GM23338 (cell line): Measurements from ENCODE around the gene DOCK1. TPM values are rescaled to one million over a fixed set of nuclear protein-coding genes. Genes with fewer than 3 reads are reported as not detected.

ENCODE experiments used
- ATAC-seq: fragments of 200-7000 bp; cut with Tn5 transposase; 3 replicates; pipeline ENCODE4 v1.9.1; 2020
- DNase-seq: peaks from one replicate; pipeline ENCODE4 v3.0.0-alpha.2; 2015; ENCODE audit warnings: low spot score
- H2AFZ ChIP-seq: fragments of 200-600 bp; sonication (generic); 2 replicates; pipeline ENCODE4 v1.8.0; 2016; ENCODE audit warnings: antibody characterized with exemption, mild to moderate bottlenecking, moderate library complexity
- H3F3A ChIP-seq: fragments of 200-600 bp; sonication (generic); replicated peaks from 2 replicates; pipeline ENCODE4 v1.8.0; 2017; ENCODE audit warnings: antibody characterized with exemption, mixed run types, low read depth
- H3K27ac ChIP-seq: fragments of 200-600 bp; sonication (generic); 2 replicates; pipeline ENCODE4 v1.6.1; 2016; ENCODE audit warnings: low read depth
- H3K27me3 ChIP-seq: fragments of 200-600 bp; sonication (generic); 2 replicates; pipeline ENCODE4 v1.8.0; 2016; ENCODE audit warnings: mild to moderate bottlenecking, mixed run types, moderate library complexity; ENCODE audit not compliant: insufficient read depth
- H3K36me3 ChIP-seq: fragments of 200-600 bp; sonication (generic); 2 replicates; pipeline ENCODE4 v1.8.0; 2016; ENCODE audit warnings: mild to moderate bottlenecking; ENCODE audit not compliant: insufficient read depth
- H3K4me1 ChIP-seq: fragments of 200-600 bp; sonication (generic); 2 replicates; pipeline ENCODE4 v1.8.0; 2016; ENCODE audit warnings: mild to moderate bottlenecking, moderate library complexity; ENCODE audit not compliant: insufficient read depth
- H3K4me2 ChIP-seq: fragments of 200-600 bp; sonication (generic); 2 replicates; pipeline ENCODE4 v1.7.1; 2017; ENCODE audit warnings: mixed run types
- H3K4me3 ChIP-seq: fragments of 200-600 bp; sonication (generic); 2 replicates; pipeline ENCODE4 v1.6.1; 2016; ENCODE audit warnings: mixed run types
- H3K79me2 ChIP-seq: fragments of 200-600 bp; sonication (generic); replicated peaks from 2 replicates; pipeline ENCODE4 v1.8.0; 2017; ENCODE audit warnings: mild to moderate bottlenecking; ENCODE audit not compliant: insufficient read depth
- H3K9me2 ChIP-seq: fragments of 200-600 bp; sonication (generic); 2 replicates; pipeline ENCODE4 v1.8.0; 2017; ENCODE audit not compliant: insufficient read depth
- H4K20me1 ChIP-seq: fragments of 200-600 bp; sonication (generic); replicated peaks from 2 replicates; pipeline ENCODE4 v1.8.0; 2017; ENCODE audit warnings: mild to moderate bottlenecking; ENCODE audit not compliant: insufficient read depth
- H3K27ac Mint-ChIP-seq: 2 replicates; pipeline ENCODE4 v1.8.0; 2020; ENCODE audit warnings: inconsistent platforms, mild to moderate bottlenecking, moderate library complexity, mixed read lengths
- H3K27me3 Mint-ChIP-seq: 3 replicates; pipeline ENCODE4 v1.8.0; 2022; ENCODE audit warnings: low read depth, mild to moderate bottlenecking, moderate library complexity, mixed read lengths, inconsistent platforms; ENCODE audit not compliant: insufficient read depth, poor library complexity
- H3K36me3 Mint-ChIP-seq: 3 replicates; pipeline ENCODE4 v1.8.0; 2021; ENCODE audit warnings: low read depth, mild to moderate bottlenecking, inconsistent platforms, moderate library complexity, mixed read lengths
- H3K4me1 Mint-ChIP-seq: 3 replicates; pipeline ENCODE4 v1.8.0; 2020; ENCODE audit warnings: mild to moderate bottlenecking, inconsistent platforms, mixed read lengths
- H3K4me3 Mint-ChIP-seq: 3 replicates; pipeline ENCODE4 v1.8.0; 2021; ENCODE audit warnings: moderate library complexity, mild to moderate bottlenecking, inconsistent platforms, mixed read lengths
- H3K9me3 Mint-ChIP-seq: 3 replicates; pipeline ENCODE4 v1.8.0; 2020; ENCODE audit warnings: moderate library complexity, mild to moderate bottlenecking, inconsistent platforms, mixed read lengths
- CREB1 ChIP-seq: fragments of 250-450 bp; sonication (Bioruptor Pico); IDR thresholded peaks from 2 replicates; pipeline ENCODE4 v1.5.0; 2020; ENCODE audit warnings: low read depth, mild to moderate bottlenecking, moderate library complexity
- EZH2 ChIP-seq: fragments of 200-600 bp; sonication (generic); IDR thresholded peaks from one replicate; pipeline ENCODE4 v1.8.0; 2017; ENCODE audit warnings: antibody characterized with exemption, mild to moderate bottlenecking, low read depth; ENCODE audit not compliant: unreplicated experiment
- EZH2phosphoT487 ChIP-seq: fragments of 200-600 bp; sonication (generic); IDR thresholded peaks from one replicate; pipeline ENCODE4 v1.8.1; 2018; ENCODE audit warnings: antibody characterized with exemption; ENCODE audit not compliant: unreplicated experiment
- JUNB ChIP-seq: IDR thresholded peaks from one replicate; pipeline ENCODE4 v1.6.1; 2016; ENCODE audit warnings: antibody characterized with exemption; ENCODE audit not compliant: unreplicated experiment
- NANOG ChIP-seq: IDR thresholded peaks from 2 replicates; pipeline ENCODE4 v1.6.1; 2016; ENCODE audit warnings: antibody characterized with exemption, borderline replicate concordance
- POLR2AphosphoS5 ChIP-seq: IDR thresholded peaks from 2 replicates; pipeline ENCODE4 v1.6.1; 2016; ENCODE audit warnings: antibody characterized with exemption, low read depth
- STAT1 ChIP-seq: IDR thresholded peaks from one replicate; pipeline ENCODE4 v1.6.1; 2016; ENCODE audit warnings: antibody characterized with exemption; ENCODE audit not compliant: unreplicated experiment
- ZNF114 ChIP-seq: fragments of 250-450 bp; sonication (Bioruptor Pico); IDR thresholded peaks from 2 replicates; pipeline ENCODE4 v1.5.0; 2020; ENCODE audit warnings: mild to moderate bottlenecking, moderate library complexity
- ZNF331 ChIP-seq: fragments of 250-450 bp; sonication (Bioruptor Pico); IDR thresholded peaks from 2 replicates; pipeline ENCODE4 v1.5.0; 2020; ENCODE audit warnings: low read depth, mild to moderate bottlenecking, moderate library complexity
- polyA plus RNA-seq: library from polyadenylated mRNA; unstranded; fragments of >200 nt; fragmentation: Nextera tagmentation; extraction: Ambion mirVana; gene quantifications from 2 replicates; pipeline ENCODE4 v1.2.1, GENCODE V29; 2016
- total RNA-seq: library from RNA; depleted of rRNA; stranded (reverse); fragments of >200 nt; shearing (Covaris generic); gene quantifications from 2 replicates; pipeline ENCODE4 v1.2.3, GENCODE V29; 2014
- TF ChIP-seq, protein P1 (sequence below): IDR thresholded peaks from one replicate; pipeline ENCODE4 v1.6.1; 2018; ENCODE audit warnings: antibody characterized with exemption; ENCODE audit not compliant: unreplicated experiment
- TF ChIP-seq, protein P2 (sequence below): IDR thresholded peaks from 2 replicates; pipeline ENCODE4 v1.6.1; 2016; ENCODE audit warnings: antibody characterized with exemption
- TF ChIP-seq, protein P3 (sequence below), 2 experiments: fragments of 200-600 bp in 1 of 2; sonication (generic) in 1 of 2; conservative IDR thresholded peaks; 2 replicates each; pipeline versions ENCODE4 v1.5.1 to v1.6.1; 2016 to 2017; ENCODE audit warnings: antibody characterized with exemption in 2 of 2, low read depth in 2 of 2, mild to moderate bottlenecking in 2 of 2, moderate library complexity in 1 of 2
- TF ChIP-seq, protein P4 (sequence below): fragments of 250-450 bp; sonication (Bioruptor Pico); IDR thresholded peaks from 2 replicates; pipeline ENCODE4 v1.5.0; 2020; ENCODE audit warnings: mild to moderate bottlenecking, moderate library complexity

Gene DOCK1
- total and polyA plus RNA-seq, 2 experiments from 2014 or later = 13.2 to 55.3 TPM

DNA sequence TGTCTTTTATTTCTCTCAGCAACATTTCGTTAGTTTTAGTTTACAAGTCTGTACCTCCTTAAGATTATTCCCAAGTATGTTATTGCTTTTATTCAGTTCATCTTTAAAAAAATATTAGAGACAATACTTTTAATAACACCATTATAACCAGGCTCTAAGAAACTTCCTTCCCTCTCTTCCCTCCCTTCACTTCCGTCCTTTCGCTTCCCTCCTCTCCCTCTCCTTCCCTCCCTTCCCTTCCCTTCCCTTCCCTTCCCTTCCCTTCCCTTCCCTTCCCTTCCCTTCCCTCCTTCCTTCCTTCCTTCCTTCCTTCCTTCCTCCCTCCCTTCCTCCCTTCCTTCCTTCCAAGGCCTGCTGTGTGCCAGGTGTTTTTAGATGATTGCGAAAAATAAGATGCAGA, 58.1 kb downstream of the DOCK1 start:
- H4K20me1 ChIP-seq = no peaks in the 10 kb centered on the region; the same call in 1 of the 2 replicates
- Mint-ChIP-seq H3K36me3 (peaks cover 4% of the 10 kb centered on the region; the same call in 1 of the 3 replicates), H3K4me1 (peaks cover 27% of the 10 kb centered on the region), H3K4me3 (no peak overlapping the region), H3K9me3 (no peaks in the 10 kb centered on the region), H3K27me3 (peaks cover 3% of the 10 kb centered on the region), H3K27ac (no peak overlapping the region)
- no peak for ATAC-seq
- 0 out of 2 replicates have a peak, but pooled peaks cover 7% of the 10 kb centered on the region for H3K9me2 ChIP-seq
- H3K4me1 ChIP-seq = peaks cover 5% of the 10 kb centered on the region
- no peak overlapping the region for H3K4me3 ChIP-seq
- no peak overlapping the region for H3K27ac ChIP-seq
- no peaks in the 10 kb centered on the region for H3F3A ChIP-seq
- H2AFZ ChIP-seq = no peak overlapping the region
- no peaks in the 10 kb centered on the region for H3K27me3 ChIP-seq
- no peak for DNase-seq
- H3K4me2 ChIP-seq = no peak overlapping the region
- H3K79me2 ChIP-seq = peaks cover 90% of the 10 kb centered on the region
- TF ChIP-seq, protein P1, sequence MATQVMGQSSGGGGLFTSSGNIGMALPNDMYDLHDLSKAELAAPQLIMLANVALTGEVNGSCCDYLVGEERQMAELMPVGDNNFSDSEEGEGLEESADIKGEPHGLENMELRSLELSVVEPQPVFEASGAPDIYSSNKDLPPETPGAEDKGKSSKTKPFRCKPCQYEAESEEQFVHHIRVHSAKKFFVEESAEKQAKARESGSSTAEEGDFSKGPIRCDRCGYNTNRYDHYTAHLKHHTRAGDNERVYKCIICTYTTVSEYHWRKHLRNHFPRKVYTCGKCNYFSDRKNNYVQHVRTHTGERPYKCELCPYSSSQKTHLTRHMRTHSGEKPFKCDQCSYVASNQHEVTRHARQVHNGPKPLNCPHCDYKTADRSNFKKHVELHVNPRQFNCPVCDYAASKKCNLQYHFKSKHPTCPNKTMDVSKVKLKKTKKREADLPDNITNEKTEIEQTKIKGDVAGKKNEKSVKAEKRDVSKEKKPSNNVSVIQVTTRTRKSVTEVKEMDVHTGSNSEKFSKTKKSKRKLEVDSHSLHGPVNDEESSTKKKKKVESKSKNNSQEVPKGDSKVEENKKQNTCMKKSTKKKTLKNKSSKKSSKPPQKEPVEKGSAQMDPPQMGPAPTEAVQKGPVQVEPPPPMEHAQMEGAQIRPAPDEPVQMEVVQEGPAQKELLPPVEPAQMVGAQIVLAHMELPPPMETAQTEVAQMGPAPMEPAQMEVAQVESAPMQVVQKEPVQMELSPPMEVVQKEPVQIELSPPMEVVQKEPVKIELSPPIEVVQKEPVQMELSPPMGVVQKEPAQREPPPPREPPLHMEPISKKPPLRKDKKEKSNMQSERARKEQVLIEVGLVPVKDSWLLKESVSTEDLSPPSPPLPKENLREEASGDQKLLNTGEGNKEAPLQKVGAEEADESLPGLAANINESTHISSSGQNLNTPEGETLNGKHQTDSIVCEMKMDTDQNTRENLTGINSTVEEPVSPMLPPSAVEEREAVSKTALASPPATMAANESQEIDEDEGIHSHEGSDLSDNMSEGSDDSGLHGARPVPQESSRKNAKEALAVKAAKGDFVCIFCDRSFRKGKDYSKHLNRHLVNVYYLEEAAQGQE = no peak
- TF ChIP-seq CREB1 (no peak), EZH2phosphoT487 (no peak), STAT1 (no peak), JUNB (no peak), POLR2AphosphoS5 (no peak), NANOG (no peak), ZNF114 (CRISPR knock-in tag) (no peak), EZH2 (no peak), ZNF331 (no peak)
- TF ChIP-seq, protein P2, sequence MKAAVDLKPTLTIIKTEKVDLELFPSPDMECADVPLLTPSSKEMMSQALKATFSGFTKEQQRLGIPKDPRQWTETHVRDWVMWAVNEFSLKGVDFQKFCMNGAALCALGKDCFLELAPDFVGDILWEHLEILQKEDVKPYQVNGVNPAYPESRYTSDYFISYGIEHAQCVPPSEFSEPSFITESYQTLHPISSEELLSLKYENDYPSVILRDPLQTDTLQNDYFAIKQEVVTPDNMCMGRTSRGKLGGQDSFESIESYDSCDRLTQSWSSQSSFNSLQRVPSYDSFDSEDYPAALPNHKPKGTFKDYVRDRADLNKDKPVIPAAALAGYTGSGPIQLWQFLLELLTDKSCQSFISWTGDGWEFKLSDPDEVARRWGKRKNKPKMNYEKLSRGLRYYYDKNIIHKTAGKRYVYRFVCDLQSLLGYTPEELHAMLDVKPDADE = no peak
- TF ChIP-seq, protein P3, sequence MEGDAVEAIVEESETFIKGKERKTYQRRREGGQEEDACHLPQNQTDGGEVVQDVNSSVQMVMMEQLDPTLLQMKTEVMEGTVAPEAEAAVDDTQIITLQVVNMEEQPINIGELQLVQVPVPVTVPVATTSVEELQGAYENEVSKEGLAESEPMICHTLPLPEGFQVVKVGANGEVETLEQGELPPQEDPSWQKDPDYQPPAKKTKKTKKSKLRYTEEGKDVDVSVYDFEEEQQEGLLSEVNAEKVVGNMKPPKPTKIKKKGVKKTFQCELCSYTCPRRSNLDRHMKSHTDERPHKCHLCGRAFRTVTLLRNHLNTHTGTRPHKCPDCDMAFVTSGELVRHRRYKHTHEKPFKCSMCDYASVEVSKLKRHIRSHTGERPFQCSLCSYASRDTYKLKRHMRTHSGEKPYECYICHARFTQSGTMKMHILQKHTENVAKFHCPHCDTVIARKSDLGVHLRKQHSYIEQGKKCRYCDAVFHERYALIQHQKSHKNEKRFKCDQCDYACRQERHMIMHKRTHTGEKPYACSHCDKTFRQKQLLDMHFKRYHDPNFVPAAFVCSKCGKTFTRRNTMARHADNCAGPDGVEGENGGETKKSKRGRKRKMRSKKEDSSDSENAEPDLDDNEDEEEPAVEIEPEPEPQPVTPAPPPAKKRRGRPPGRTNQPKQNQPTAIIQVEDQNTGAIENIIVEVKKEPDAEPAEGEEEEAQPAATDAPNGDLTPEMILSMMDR (conservative IDR thresholded peaks at IDR 0.05; ENCODE audit: low read depth in 2 of 2) = no peak
- TF ChIP-seq, protein P4, sequence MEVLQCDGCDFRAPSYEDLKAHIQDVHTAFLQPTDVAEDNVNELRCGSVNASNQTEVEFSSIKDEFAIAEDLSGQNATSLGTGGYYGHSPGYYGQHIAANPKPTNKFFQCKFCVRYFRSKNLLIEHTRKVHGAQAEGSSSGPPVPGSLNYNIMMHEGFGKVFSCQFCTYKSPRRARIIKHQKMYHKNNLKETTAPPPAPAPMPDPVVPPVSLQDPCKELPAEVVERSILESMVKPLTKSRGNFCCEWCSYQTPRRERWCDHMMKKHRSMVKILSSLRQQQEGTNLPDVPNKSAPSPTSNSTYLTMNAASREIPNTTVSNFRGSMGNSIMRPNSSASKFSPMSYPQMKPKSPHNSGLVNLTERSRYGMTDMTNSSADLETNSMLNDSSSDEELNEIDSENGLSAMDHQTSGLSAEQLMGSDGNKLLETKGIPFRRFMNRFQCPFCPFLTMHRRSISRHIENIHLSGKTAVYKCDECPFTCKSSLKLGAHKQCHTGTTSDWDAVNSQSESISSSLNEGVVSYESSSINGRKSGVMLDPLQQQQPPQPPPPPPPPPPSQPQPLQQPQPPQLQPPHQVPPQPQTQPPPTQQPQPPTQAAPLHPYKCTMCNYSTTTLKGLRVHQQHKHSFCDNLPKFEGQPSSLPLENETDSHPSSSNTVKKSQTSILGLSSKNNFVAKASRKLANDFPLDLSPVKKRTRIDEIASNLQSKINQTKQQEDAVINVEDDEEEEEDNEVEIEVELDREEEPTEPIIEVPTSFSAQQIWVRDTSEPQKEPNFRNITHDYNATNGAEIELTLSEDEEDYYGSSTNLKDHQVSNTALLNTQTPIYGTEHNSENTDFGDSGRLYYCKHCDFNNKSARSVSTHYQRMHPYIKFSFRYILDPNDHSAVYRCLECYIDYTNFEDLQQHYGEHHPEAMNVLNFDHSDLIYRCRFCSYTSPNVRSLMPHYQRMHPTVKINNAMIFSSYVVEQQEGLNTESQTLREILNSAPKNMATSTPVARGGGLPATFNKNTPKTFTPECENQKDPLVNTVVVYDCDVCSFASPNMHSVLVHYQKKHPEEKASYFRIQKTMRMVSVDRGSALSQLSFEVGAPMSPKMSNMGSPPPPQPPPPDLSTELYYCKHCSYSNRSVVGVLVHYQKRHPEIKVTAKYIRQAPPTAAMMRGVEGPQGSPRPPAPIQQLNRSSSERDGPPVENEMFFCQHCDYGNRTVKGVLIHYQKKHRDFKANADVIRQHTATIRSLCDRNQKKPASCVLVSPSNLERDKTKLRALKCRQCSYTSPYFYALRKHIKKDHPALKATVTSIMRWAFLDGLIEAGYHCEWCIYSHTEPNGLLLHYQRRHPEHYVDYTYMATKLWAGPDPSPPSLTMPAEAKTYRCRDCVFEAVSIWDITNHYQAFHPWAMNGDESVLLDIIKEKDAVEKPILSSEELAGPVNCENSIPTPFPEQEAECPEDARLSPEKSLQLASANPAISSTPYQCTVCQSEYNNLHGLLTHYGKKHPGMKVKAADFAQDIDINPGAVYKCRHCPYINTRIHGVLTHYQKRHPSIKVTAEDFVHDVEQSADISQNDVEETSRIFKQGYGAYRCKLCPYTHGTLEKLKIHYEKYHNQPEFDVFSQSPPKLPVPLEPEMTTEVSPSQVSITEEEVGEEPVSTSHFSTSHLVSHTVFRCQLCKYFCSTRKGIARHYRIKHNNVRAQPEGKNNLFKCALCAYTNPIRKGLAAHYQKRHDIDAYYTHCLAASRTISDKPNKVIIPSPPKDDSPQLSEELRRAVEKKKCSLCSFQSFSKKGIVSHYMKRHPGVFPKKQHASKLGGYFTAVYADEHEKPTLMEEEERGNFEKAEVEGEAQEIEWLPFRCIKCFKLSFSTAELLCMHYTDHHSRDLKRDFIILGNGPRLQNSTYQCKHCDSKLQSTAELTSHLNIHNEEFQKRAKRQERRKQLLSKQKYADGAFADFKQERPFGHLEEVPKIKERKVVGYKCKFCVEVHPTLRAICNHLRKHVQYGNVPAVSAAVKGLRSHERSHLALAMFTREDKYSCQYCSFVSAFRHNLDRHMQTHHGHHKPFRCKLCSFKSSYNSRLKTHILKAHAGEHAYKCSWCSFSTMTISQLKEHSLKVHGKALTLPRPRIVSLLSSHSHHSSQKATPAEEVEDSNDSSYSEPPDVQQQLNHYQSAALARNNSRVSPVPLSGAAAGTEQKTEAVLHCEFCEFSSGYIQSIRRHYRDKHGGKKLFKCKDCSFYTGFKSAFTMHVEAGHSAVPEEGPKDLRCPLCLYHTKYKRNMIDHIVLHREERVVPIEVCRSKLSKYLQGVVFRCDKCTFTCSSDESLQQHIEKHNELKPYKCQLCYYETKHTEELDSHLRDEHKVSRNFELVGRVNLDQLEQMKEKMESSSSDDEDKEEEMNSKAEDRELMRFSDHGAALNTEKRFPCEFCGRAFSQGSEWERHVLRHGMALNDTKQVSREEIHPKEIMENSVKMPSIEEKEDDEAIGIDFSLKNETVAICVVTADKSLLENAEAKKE = no peak
- no peaks in the 10 kb centered on the region for H3K36me3 ChIP-seq
